ENCODE data around the gene TNKS2.
"Not testable (repeated sequence)": the region's sequence is repeated elsewhere in the genome, so short reads cannot be mapped to it uniquely, and the experiment has no call there.

TNKS2 gene

DNA sequence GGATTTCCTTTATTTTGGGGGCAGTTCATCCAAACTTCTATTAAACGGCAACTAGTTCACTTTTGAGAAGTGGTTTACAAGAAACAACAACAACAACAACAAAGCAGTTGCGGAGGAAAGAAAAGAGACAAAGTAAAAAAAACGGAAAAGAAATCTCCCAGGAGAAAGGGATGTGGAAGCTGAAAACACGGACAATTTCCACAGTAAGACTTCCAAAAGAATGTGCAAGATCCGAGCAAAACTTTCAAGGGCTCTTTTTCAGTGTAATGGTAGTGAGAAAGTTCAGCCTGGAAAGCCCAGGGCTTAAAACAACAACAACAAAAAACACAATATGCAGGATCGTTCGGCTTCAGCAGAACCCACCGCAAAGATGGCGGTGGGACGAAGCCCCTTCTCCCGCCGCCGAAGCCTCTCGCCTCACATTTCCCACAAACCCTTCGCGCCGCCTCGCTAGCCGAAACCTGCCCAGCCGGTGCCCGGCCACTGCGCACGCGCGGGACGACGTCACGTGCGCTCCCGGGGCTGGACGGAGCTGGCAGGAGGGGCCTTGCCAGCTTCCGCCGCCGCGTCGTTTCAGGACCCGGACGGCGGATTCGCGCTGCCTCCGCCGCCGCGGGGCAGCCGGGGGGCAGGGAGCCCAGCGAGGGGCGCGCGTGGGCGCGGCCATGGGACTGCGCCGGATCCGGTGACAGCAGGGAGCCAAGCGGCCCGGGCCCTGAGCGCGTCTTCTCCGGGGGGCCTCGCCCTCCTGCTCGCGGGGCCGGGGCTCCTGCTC lies at the start of gene TNKS2:
Gene TNKS2 (plus strand): TSS at position 553 of the 775 bp plus-strand sequence. CDS start 265 bp downstream, outside the sequence.
- DNase-seq (ENCODE audit: low read depth), result peak; percentile 68
- peak within 1 kb of the TSS; percentile 86 for H3K4me3 ChIP-seq (ENCODE audit: low read depth, low read length)
- TF ChIP-seq, protein P1, sequence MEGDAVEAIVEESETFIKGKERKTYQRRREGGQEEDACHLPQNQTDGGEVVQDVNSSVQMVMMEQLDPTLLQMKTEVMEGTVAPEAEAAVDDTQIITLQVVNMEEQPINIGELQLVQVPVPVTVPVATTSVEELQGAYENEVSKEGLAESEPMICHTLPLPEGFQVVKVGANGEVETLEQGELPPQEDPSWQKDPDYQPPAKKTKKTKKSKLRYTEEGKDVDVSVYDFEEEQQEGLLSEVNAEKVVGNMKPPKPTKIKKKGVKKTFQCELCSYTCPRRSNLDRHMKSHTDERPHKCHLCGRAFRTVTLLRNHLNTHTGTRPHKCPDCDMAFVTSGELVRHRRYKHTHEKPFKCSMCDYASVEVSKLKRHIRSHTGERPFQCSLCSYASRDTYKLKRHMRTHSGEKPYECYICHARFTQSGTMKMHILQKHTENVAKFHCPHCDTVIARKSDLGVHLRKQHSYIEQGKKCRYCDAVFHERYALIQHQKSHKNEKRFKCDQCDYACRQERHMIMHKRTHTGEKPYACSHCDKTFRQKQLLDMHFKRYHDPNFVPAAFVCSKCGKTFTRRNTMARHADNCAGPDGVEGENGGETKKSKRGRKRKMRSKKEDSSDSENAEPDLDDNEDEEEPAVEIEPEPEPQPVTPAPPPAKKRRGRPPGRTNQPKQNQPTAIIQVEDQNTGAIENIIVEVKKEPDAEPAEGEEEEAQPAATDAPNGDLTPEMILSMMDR (IDR thresholded peaks at IDR 0.05; ENCODE audit: control insufficient read depth, extremely low read depth, insufficient read depth), result no peak

DNA sequence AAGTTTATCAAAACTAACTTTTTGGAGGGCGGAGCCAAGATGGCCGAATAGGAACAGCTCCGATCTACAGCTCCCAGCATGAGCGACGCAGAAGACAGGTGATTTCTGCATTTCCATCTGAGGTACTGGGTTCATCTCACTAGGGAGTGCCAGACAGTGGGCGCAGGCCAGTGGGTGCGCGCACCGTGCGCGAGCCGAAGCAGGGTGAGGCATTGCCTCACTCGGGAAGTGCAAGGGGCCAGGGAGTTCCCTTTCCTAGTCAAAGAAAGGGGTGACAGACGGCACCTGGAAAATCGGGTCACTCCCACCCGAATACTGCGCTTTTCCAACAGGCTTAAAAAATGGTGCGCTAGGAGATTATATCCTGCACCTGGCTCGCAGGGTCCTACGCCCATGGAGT lies 48.6 kb upstream of the TNKS2 start:
- not testable (repeated sequence) for DNase-seq (ENCODE audit: low read depth)

DNA sequence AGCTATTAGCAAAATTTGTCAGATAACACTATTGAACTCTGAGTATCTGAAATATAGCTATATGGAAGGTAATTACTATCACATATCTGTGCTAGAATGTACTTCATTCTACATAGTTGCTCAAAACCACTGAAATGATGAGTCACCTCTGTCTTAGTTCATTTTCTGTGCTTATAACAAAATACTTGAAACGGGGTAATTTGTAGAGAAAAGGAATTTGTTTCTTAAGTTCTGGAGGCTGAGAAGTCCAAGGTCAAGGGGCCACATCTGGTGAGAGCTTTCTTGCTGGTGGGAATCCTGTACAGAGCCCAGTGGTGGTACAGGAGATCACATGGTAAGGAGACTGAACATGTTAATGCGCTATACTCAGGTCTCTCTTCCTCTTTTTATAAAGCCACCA lies 41.9 kb upstream of the TNKS2 start:
- no peak overlapping the region for H3K4me3 ChIP-seq (ENCODE audit: low read depth, low read length)
- no peak for DNase-seq (ENCODE audit: low read depth)
- TF ChIP-seq, protein P1 (IDR thresholded peaks at IDR 0.05; ENCODE audit: control insufficient read depth, extremely low read depth, insufficient read depth), result no peak

More for the DNA sequence above, 48.6 kb upstream of the TNKS2 start:
- H3K4me3 ChIP-seq (ENCODE audit: low read depth, low read length), result not testable (repeated sequence)

DNA sequence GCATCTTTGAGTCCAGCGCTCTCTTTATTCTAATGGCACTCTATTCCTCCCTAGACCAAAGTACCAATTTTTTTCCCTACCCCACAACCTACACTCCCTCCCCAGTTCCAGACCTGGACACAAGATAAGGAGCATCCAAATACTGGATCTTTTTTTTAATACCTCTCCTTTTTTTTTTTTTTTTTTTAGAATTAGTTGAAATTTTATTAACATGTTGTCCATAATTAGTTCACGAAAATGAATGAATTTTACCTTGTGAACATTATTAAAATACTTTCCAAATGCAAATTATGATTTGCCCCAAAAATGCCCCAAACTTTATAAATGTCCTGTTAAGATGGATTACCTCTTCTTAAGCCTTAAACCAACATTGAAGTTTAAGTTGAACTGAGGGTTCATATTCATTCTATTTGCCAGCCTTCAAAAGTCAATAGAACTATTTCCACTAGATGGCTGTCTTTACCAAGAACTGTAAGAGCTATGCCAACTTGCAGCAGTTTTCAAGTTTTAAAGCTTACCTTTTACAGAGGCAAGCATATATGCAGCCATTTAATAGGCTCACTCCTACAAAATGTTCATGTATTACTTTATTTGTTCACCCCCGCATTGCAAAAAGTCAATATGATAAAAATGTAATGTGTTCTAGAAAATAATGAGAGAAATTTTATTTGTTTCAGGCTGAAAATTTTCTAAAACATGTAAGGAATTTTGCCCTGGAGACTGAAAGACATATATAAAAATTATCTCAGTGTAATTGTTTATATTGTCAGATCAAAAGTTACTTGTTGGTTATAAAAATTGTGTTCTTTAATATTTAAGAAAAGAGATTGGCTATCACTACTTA lies 39.7 kb upstream of the TNKS2 start:
- DNase-seq (ENCODE audit: low read depth), result peak; percentile 85
- TF ChIP-seq, protein P1 (IDR thresholded peaks at IDR 0.05; ENCODE audit: control insufficient read depth, extremely low read depth, insufficient read depth), result peak; percentile 60

DNA sequence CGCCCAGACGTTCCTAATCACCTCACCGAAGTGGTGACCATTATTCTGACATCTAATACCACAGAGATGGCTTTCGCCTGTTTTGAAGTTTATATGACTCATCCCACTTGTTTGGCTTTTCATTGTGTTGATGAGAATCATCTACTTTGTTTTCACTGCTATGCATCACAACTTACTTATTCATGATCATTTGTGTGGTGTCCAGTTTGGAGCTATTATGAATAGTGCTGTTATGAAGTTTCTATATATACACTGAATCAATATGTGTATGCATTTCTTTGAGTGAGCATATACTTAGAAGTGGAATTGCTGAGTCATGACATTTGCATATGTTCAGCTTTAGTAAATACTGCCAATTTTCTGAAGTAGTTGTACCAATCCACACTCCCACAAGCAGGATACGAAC lies 38.6 kb upstream of the TNKS2 start:
- no peak for DNase-seq (ENCODE audit: low read depth)
- TF ChIP-seq, protein P1 (IDR thresholded peaks at IDR 0.05; ENCODE audit: control insufficient read depth, extremely low read depth, insufficient read depth), result no peak
- no peak overlapping the region for H3K4me3 ChIP-seq (ENCODE audit: low read depth, low read length)

More for the DNA sequence above, 39.7 kb upstream of the TNKS2 start:
- no peak overlapping the region for H3K4me3 ChIP-seq (ENCODE audit: low read depth, low read length)

DNA sequence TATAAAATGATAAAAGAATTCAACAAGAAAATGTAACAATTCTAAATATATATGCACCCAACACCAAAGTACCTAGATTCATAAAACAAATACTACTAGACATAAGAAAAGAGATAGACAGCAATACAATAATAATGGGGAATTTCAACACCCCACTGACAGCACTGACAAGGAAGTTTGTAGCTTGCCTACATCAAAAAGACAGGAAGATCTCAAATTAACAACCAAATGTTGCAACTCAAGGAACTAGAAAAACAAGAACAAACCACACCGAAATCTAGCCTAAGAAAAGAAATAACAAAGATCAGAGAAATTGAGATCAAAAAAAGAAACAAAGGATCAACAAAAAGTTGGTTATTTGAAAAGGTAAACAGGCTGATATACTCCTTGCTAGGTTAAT lies 36.5 kb upstream of the TNKS2 start:
- H3K4me3 ChIP-seq (ENCODE audit: low read depth, low read length), result no peak overlapping the region
- TF ChIP-seq, protein P1 (IDR thresholded peaks at IDR 0.05; ENCODE audit: control insufficient read depth, extremely low read depth, insufficient read depth), result no peak
- no peak for DNase-seq (ENCODE audit: low read depth)

DNA sequence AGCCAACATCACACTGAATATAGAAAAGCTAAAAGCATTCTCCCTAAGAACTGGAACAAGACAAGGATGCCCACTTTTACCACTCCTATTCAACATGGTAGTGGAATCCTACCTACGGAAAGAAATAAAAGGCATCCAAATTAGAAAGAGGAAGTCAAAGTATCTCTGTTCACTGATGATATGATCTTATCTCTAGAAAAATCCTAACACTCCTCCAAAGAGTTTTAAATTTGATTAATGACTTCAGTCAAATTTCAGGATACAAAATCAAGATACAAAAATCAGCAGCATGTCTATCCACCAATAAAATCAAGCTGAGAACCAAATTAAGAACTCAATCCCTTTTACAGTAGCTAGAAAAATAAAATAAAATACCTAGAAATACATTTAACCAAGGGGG lies 35.3 kb upstream of the TNKS2 start:
- TF ChIP-seq, protein P1 (IDR thresholded peaks at IDR 0.05; ENCODE audit: control insufficient read depth, extremely low read depth, insufficient read depth), result no peak
- no peak overlapping the region for H3K4me3 ChIP-seq (ENCODE audit: low read depth, low read length)
- no peak for DNase-seq (ENCODE audit: low read depth)
